ENCODE results near the gene SLC11A1.

The SLC11A1 gene, protein sequence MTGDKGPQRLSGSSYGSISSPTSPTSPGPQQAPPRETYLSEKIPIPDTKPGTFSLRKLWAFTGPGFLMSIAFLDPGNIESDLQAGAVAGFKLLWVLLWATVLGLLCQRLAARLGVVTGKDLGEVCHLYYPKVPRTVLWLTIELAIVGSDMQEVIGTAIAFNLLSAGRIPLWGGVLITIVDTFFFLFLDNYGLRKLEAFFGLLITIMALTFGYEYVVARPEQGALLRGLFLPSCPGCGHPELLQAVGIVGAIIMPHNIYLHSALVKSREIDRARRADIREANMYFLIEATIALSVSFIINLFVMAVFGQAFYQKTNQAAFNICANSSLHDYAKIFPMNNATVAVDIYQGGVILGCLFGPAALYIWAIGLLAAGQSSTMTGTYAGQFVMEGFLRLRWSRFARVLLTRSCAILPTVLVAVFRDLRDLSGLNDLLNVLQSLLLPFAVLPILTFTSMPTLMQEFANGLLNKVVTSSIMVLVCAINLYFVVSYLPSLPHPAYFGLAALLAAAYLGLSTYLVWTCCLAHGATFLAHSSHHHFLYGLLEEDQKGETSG

GRCh38 chr2:218381916-218382366, at the start of gene SLC11A1:
Gene SLC11A1 (plus strand): TSS chr2:218382273. CDS start chr2:218382369, 96 bp downstream.
- no peak for DNase-seq

DNA sequence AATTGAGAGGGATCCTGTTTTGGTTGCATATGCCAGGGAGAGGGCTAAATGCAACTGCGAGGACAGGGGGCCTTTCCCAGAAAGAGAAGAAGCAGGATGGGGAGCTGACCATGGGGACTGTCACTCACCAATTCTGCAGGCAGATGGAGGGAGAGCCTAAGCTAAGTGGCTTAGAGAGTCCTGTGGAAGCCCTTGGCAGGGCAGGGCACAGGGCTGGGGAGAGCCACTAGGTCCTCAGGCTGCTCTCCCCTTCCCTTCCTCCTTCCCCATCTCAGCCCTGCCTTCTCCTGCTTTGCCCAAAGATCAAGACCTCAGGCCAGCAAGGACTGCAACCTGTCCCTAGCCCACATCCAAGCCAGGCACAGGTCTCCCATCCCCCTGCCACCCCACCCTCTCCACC, 49.8 kb upstream of the SLC11A1 start:
- DNase-seq = no peak

GRCh38 chr2:218332920-218333645, 49.0 kb upstream of the SLC11A1 start:
- no peak for DNase-seq

DNA sequence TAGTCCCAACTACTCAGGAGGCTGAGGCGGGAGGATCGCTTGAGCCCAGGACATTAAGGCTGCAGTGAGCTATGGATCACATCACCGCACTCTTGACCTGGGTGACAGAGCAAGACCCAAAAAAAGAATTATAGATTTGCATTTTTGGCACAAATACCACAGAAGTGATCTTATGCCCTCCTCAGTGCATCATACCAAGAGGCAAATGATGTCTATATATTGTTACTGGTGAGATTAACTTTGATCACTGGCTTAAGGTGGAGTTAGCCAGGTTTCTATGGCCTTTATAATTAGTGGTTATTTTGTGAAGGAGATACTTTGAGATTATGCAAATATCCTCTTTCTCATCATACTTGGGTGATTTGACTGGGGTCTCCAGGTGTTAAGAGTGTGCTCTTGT, 47.5 kb upstream of the SLC11A1 start:
- no peak for DNase-seq

GRCh38 chr2:218340656-218341055, 41.4 kb upstream of the SLC11A1 start:
- DNase-seq = no peak

DNA sequence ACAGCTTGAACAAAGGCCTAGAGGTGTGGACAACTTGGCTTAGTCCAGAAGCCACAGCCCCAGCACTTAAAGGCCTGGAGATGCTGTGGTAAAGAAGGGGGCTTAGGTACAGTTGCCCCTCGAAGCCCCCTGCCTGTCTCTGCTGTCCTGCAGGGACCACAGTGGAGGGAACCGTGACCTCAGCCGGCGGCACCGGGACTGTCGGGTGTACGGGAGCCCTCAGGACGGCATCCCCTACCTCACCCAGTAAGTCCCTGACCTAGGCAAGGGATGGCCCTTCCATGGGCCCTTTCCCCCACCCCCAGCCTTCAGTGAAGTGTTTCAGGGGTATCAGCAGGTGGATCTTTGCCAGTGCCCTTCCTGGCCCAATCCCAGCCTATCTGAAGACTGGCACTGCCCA, 40.7 kb upstream of the SLC11A1 start:
- DNase-seq = no peak

- DNase-seq = no peak
Measured at GRCh38 chr2:218342837-218343236, 39.2 kb upstream of the SLC11A1 start.

GRCh38 chr2:218343591-218343990, 38.5 kb upstream of the SLC11A1 start:
- DNase-seq = no peak

GRCh38 chr2:218344090-218344754, 37.9 kb upstream of the SLC11A1 start:
- no peak for DNase-seq

DNA sequence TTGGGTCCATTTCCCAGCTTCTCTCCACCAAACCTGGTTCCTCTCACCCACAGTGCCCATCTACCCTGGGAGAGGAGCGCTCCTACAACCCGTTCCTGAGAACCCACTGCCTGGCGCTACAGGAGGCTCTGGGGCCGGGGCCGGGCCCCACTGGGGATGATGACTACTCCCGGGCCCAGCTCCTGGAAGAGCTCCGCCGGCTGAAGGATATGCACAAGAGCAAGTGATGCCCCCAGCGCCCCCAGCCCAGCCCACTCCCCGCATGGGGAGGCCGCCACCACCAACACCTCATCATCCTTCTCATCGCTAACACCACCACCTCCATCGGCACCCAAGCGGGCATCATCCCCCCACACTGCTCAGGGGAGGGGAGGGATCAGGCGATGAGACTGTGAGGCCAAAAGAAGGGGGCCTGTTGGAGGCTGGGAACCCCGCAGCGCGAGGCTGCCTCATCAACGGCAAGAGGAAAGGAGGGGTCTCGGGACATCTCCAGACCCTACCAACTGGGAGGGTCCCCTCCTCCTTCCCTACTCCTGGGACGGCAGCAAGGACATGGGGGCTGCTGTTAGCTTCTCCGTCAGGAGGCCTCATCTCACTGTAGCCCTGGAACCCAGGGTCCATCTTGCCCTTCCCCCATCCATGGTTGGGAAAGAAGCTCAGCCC, 37.2 kb upstream of the SLC11A1 start:
- DNase-seq = no peak

DNA sequence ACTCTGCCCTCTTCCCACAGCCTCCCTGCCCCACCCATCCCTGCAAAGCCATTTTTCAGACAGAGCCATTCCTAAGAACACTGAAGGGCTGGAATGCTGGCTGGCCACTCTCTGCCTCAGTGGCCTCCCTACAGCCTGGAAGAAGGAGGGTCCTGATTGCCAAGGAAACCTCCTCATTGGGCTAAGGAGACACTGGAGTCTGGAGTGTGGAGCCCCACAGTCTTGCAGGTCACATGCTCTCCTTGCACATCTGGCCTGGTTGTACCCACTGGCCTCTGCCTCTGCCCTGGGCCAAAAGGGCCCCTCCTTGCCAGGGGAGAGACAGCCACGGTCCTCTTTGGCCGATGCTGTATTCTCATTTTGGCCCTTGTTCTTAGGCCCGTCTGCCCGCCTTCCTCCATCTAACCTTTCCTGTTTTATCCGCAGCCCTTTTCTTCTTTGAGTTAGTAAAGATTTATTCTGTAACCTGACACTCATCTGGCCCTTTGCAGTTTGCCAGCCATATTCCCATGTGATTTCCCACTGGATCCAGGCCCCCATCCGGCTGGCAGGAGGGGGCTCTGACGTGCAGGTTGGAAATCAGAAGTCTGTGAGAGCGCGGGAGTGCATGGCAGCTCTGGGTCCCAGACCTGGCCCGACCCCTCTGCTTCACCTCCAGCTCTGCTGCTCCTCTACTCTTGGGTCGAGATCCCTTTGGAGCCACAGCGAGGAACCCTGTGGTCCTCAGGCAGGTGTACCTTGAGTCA, 36.4 kb upstream of the SLC11A1 start:
- DNase-seq = no peak

GRCh38 chr2:218347172-218347571, 34.9 kb upstream of the SLC11A1 start:
- DNase-seq = no peak

DNA sequence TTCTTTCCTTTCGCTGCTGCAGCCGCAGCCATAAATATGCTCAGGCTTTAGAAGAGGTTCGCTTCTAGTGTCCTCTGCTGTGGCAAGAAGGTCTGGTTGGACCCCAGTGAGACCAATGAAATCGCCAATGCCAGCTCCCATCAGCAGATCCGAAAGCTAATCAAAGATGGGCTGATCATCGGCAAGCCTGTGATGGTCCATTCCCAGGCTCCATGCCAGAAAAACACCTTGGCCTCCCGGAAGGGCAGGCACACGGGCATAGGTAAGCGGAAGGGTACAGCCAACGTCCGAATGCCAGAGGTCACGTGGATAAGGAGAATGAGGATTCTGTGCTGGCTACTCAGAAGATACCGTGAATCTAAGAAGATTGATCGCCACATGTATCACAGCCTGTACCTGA, 28.0 kb upstream of the SLC11A1 start:
- no peak for DNase-seq

DNA sequence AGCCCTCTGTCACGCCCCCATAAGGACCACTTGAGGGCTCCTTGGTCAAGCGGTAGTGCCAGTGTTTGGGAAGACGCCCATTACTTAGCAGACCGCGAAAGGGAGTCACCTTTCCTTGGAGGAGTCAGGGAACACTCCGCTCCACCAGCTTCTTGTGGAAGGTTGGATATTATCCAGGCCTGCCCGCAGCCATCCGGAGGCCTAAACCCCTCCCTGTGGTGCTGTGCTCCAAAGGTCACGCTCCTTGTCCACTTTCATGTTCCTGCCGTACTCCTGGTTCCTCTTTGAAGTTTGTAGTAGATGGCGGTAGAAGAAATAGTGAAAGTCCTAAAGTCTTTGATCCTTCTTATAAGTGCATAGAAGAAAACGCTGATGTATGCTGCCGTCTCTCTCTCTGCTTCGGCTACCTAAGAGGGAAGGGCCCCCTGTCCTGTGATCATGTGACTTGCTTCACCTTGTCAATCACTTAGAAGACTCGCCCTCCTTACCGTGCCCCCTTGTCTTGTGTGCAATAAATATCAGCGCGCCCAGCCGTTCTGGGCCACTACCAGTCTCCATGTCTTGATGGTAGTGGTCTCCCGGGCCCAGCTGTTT, 27.1 kb upstream of the SLC11A1 start:
- DNase-seq = no peak

GRCh38 chr2:218357236-218358177, 24.6 kb upstream of the SLC11A1 start:
- DNase-seq = no peak

GRCh38 chr2:218360453-218360852, 21.6 kb upstream of the SLC11A1 start:
- DNase-seq = no peak

DNA sequence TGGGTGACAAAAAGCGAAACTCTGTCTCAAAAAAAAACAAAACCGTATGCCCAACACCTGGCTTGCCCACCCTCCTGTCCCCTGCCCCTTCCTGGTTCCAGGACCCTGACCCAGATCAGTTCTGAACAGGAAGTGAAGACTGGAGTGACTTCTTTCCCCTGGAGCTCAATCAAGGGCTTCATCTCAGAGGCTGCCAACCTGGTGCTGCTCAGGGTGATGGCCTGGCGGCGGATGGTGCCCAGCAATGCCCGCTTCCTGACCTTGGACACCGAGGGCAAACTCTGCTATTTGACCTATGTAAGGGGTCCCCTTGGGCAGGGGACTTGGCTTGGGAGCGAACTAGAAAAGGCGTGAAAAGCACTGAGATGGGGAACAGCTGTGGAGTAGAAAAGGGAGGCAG, 19.5 kb upstream of the SLC11A1 start:
- DNase-seq = no peak

DNA sequence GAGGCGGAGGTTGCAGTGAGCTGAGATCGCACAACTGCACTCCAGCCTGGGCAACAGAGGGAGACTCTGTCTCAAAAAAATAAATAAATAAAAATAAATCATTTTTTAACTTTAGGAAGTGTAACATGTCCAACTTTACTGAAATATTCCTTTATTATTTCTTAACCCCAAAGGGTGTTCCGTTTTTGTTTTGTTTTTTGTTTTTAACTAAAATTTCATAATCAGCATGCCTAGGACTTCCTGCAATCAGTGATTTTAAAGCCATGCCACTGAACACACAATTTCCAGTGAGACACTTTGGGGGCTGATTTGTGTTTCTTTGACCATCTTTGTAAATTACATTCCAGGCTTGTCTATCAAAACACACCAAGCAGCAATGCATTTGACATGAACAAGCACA, 18.3 kb upstream of the SLC11A1 start:
- DNase-seq = no peak

- DNase-seq = no peak
Measured at GRCh38 chr2:218364196-218364595, 17.9 kb upstream of the SLC11A1 start.

GRCh38 chr2:218366621-218367414, 15.3 kb upstream of the SLC11A1 start:
- no peak for DNase-seq
